A673 (cell line): ENCODE data around the gene PTPRK. TPM values are rescaled to one million over a fixed set of nuclear protein-coding genes. Genes with fewer than 3 reads are reported as not detected.

Experiments
- BruUV-seq: library from RNA; stranded (reverse); fragments of 400-500 nt; replicated peaks from 2 replicates; lab custom pipeline; 2021; lab: Mats Ljungman, UMichigan
- CTCF ChIA-PET: fragments of 300-600 bp; sonication (Branson Sonifier 250); formaldehyde crosslinking; loops from one replicate; lab custom pipeline; 2022; ENCODE audit warnings: antibody characterized with exemption; lab: Charles Lee
- POLR2A ChIA-PET: fragments of 300-600 bp; sonication (Branson Sonifier 250); formaldehyde crosslinking; loops from one replicate; lab custom pipeline; 2022; ENCODE audit warnings: antibody characterized with exemption; ENCODE audit not compliant: low non-redundant PET; lab: Charles Lee
- DNase-seq: peaks from one replicate; pipeline ENCODE4 v3.0.0-alpha.2; 2015; ENCODE audit warnings: low spot score
- H3K27ac ChIP-seq: fragments of 200-600 bp; sonication (generic); 2 replicates; pipeline ENCODE4 v1.5.1; 2016; ENCODE audit warnings: mixed run types, low read depth, mild to moderate bottlenecking, mixed read lengths, antibody characterized with exemption, low read length; ENCODE audit not compliant: poor library complexity, severe bottlenecking
- H3K27me3 ChIP-seq: fragments of 200-600 bp; sonication (generic); replicated peaks from 2 replicates; pipeline ENCODE4 v1.6.1; 2017; ENCODE audit warnings: mixed run types, low read depth, mild to moderate bottlenecking, mixed read lengths, antibody characterized with exemption, low read length; ENCODE audit not compliant: insufficient read depth, poor library complexity
- H3K36me3 ChIP-seq: fragments of 200-600 bp; sonication (generic); 2 replicates; pipeline ENCODE4 v1.6.1; 2016; ENCODE audit warnings: mixed run types, mild to moderate bottlenecking, mixed read lengths, antibody characterized with exemption, low read length; ENCODE audit not compliant: insufficient read depth, poor library complexity, severe bottlenecking
- H3K4me1 ChIP-seq: fragments of 200-600 bp; sonication (generic); 2 replicates; pipeline ENCODE4 v1.6.1; 2017; ENCODE audit warnings: mixed run types, mild to moderate bottlenecking, mixed read lengths, antibody characterized with exemption, low read length; ENCODE audit not compliant: insufficient read depth, poor library complexity, severe bottlenecking
- H3K4me3 ChIP-seq: fragments of 200-600 bp; sonication (generic); 2 replicates; pipeline ENCODE4 v1.5.1; 2016; ENCODE audit warnings: low read depth, mixed run types, mild to moderate bottlenecking, mixed read lengths, low read length; ENCODE audit not compliant: poor library complexity, severe bottlenecking
- H3K9me3 ChIP-seq: fragments of 200-600 bp; sonication (generic); 2 replicates; pipeline ENCODE4 v1.6.1; 2016; ENCODE audit warnings: mixed run types, low read depth, mild to moderate bottlenecking, mixed read lengths, antibody characterized with exemption, low read length; ENCODE audit not compliant: poor library complexity, severe bottlenecking
- CTCF ChIP-seq: fragments of 300-800, 200-600 bp; sonication (generic); conservative IDR thresholded peaks from 2 replicates; pipeline ENCODE4 v1.5.1; 2017; ENCODE audit warnings: low read depth, mild to moderate bottlenecking, antibody characterized with exemption, low read length, moderate library complexity, mixed read lengths
- EZH2 ChIP-seq: fragments of 200-600 bp; sonication (generic); IDR thresholded peaks from 2 replicates; pipeline ENCODE4 v1.6.1; 2017; ENCODE audit warnings: borderline replicate concordance, low read depth, mild to moderate bottlenecking, mixed read lengths, antibody characterized with exemption, low read length; ENCODE audit not compliant: poor library complexity, severe bottlenecking
- intact Hi-C: fragments of 100-400 bp; cut with micrococcal nuclease; formaldehyde crosslinking; loops from one replicate; pipeline ENCODE4 v1.10.0; 2022; ENCODE audit not compliant: unreplicated experiment
- total RNA-seq: library from RNA; stranded (reverse); gene quantifications from 2 replicates; pipeline ENCODE4 v1.2.3, GENCODE V29; 2021

The PTPRK gene
- total RNA-seq, 1 experiment from 2014 or later, result 77.3 TPM

- DNase-seq, result no peak
- CTCF ChIA-PET, result no interaction called here
- Histone ChIP-seq H3K27ac (no peak overlapping the region), H3K9me3 (peaks cover 8% of the 10 kb centered on the region), H3K27me3 (no peaks in the 10 kb centered on the region), H3K36me3 (no peaks in the 10 kb centered on the region), H3K4me1 (no peaks in the 10 kb centered on the region), H3K4me3 (no peak overlapping the region)
- intact Hi-C loops, result no loop called here
- TF ChIP-seq CTCF, result no peak
- TF ChIP-seq EZH2, result no peak
- BruUV-seq, result no TSS peak
- POLR2A ChIA-PET, result no interaction called here
Observed at GRCh38 chr6:127937102-127937501, 583.3 kb downstream of the PTPRK start.

GRCh38 chr6:127934956-127935355 is 585.4 kb downstream of the PTPRK start:
- Histone ChIP-seq H3K27ac (no peak overlapping the region), H3K4me3 (no peak overlapping the region), H3K36me3 (no peaks in the 10 kb centered on the region), H3K9me3 (peaks cover 8% of the 10 kb centered on the region), H3K4me1 (no peaks in the 10 kb centered on the region), H3K27me3 (no peaks in the 10 kb centered on the region)
- POLR2A ChIA-PET, result no interaction called here
- CTCF ChIA-PET, result interaction anchor here (0.6 kb wide), 1 partner anchor 22 kb away, joined by 4 read pairs; no protein-coding TSS in a partner anchor
- intact Hi-C loops, result no loop called here
- TF ChIP-seq EZH2 (no peak), CTCF (no peak)
- no peak for DNase-seq
- no TSS peak for BruUV-seq

GRCh38 chr6:127933852-127934840 is 586.3 kb downstream of the PTPRK start:
- no peak for DNase-seq
- H3K4me3 ChIP-seq, result no peak overlapping the region
- TF ChIP-seq EZH2 (no peak), CTCF (no peak)
- no peaks in the 10 kb centered on the region for H3K27me3 ChIP-seq
- H3K4me1 ChIP-seq, result no peaks in the 10 kb centered on the region
- ChIA-PET POLR2A (no interaction called here), CTCF (no interaction called here)
- no peaks in the 10 kb centered on the region for H3K36me3 ChIP-seq
- intact Hi-C loops, result no loop called here
- no peak overlapping the region for H3K27ac ChIP-seq
- H3K9me3 ChIP-seq, result peaks cover 8% of the 10 kb centered on the region
- no TSS peak for BruUV-seq
